ENCODE results near the gene ETV1.

Gene ETV1

GRCh38 chr7:13989126-13989948 is at the start of gene ETV1:
Gene ETV1, minus strand, starts transcription at chr7:13989666. Its CDS starts 614 bp downstream, at chr7:13989052.
- TF ChIP-seq, protein P1, sequence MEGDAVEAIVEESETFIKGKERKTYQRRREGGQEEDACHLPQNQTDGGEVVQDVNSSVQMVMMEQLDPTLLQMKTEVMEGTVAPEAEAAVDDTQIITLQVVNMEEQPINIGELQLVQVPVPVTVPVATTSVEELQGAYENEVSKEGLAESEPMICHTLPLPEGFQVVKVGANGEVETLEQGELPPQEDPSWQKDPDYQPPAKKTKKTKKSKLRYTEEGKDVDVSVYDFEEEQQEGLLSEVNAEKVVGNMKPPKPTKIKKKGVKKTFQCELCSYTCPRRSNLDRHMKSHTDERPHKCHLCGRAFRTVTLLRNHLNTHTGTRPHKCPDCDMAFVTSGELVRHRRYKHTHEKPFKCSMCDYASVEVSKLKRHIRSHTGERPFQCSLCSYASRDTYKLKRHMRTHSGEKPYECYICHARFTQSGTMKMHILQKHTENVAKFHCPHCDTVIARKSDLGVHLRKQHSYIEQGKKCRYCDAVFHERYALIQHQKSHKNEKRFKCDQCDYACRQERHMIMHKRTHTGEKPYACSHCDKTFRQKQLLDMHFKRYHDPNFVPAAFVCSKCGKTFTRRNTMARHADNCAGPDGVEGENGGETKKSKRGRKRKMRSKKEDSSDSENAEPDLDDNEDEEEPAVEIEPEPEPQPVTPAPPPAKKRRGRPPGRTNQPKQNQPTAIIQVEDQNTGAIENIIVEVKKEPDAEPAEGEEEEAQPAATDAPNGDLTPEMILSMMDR (IDR thresholded peaks at IDR 0.05; ENCODE audit: control insufficient read depth, insufficient read depth, low read depth, low read length, missing control alignments), result peak; percentile 38
- peak within 1 kb of the TSS; percentile 87 for H3K4me3 ChIP-seq (ENCODE audit: control insufficient read depth, low read depth, low read length)
- DNase-seq (ENCODE audit: low read depth), result no peak

GRCh38 chr7:14024406-14024805 is 34.9 kb upstream of the ETV1 start:
- DNase-seq (ENCODE audit: low read depth), result no peak
- H3K4me3 ChIP-seq (ENCODE audit: control insufficient read depth, low read depth, low read length), result no peak overlapping the region
- TF ChIP-seq, protein P1 (IDR thresholded peaks at IDR 0.05; ENCODE audit: control insufficient read depth, insufficient read depth, low read depth, low read length, missing control alignments), result no peak

- H3K4me3 ChIP-seq (ENCODE audit: control insufficient read depth, low read depth, low read length), result no peak overlapping the region
- TF ChIP-seq, protein P1 (IDR thresholded peaks at IDR 0.05; ENCODE audit: control insufficient read depth, insufficient read depth, low read depth, low read length, missing control alignments), result no peak
- no peak for DNase-seq (ENCODE audit: low read depth)
Measured at GRCh38 chr7:14023838-14024237, 34.4 kb upstream of the ETV1 start.

DNA sequence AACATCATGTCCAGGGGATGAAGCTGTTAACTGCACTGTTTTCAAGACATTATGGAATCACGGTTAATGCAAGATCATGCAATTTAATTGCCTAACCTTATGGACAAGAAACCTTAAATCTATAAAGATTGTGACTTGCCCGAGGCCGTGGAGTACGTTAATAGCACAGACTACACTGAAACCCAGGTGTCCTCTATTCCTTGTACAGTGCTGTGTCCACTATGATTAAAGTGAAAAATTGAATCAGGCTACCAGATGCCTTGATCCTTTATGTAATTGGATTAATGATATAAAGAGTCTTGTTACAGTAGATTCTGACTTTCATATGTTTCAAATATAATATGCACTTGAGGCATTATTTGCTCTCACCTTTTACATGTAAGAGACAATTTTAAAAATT is 33.9 kb upstream of the ETV1 start:
- no peak for DNase-seq (ENCODE audit: low read depth)
- TF ChIP-seq, protein P1 (IDR thresholded peaks at IDR 0.05; ENCODE audit: control insufficient read depth, insufficient read depth, low read depth, low read length, missing control alignments), result no peak

DNA sequence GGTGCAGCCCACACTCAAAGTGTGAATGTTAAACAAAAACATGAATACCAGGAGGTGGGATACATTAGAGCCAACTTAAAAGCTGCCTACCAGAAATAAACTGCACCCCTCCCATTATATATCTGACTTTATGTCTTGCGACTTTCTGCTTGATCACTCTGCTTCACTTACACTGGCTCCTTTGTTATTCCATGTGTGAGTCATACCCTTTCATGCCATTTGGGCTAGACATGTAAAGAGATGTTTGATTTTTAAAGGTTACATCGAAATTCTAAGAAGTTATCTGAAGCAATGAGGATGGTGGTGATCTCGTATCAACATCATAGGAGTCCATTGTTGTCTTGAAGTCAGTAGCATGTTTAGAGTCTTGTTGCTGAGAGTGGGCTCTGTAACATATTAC is 31.6 kb upstream of the ETV1 start:
- no peak overlapping the region for H3K4me3 ChIP-seq (ENCODE audit: control insufficient read depth, low read depth, low read length)
- DNase-seq (ENCODE audit: low read depth), result no peak
- TF ChIP-seq, protein P1 (IDR thresholded peaks at IDR 0.05; ENCODE audit: control insufficient read depth, insufficient read depth, low read depth, low read length, missing control alignments), result no peak

More for the DNA sequence above, 33.9 kb upstream of the ETV1 start:
- H3K4me3 ChIP-seq (ENCODE audit: control insufficient read depth, low read depth, low read length), result no peak overlapping the region

- no peak overlapping the region for H3K4me3 ChIP-seq (ENCODE audit: control insufficient read depth, low read depth, low read length)
- no peak for DNase-seq (ENCODE audit: low read depth)
Measured at GRCh38 chr7:14020339-14020900, 31.0 kb upstream of the ETV1 start.

More at GRCh38 chr7:14020339-14020900, 31.0 kb upstream of the ETV1 start:
- TF ChIP-seq, protein P1 (IDR thresholded peaks at IDR 0.05; ENCODE audit: control insufficient read depth, insufficient read depth, low read depth, low read length, missing control alignments), result no peak

Measured in AG09309 (cell line).